Vagina (tissue), 2 donors: ENCODE results near the gene PIK3R5.

Experiments
- CTCF ChIP-seq, 3 experiments: fragments of 450-650 bp in 2 of 3; fragments of 200-600 bp in 1 of 3; sonication (generic) in 1 of 3; IDR thresholded peaks; one replicate each; pipeline ENCODE4 v1.5.1; 2017 to 2019; ENCODE audit warnings: antibody characterized with exemption in 3 of 3, mild to moderate bottlenecking in 2 of 3, moderate library complexity in 2 of 3
- POLR2A ChIP-seq, 2 donors: fragments of 450-650 bp; IDR thresholded peaks; one replicate each; pipeline ENCODE4 v1.6.1; 2017; ENCODE audit warnings: antibody characterized with exemption in 2 of 2, mild to moderate bottlenecking in 2 of 2, moderate library complexity in 2 of 2
- POLR2AphosphoS5 ChIP-seq, 2 donors: sonication (generic); formaldehyde crosslinking; IDR thresholded peaks; one replicate each; pipeline ENCODE4 v1.9.0; 2017; ENCODE audit warnings: antibody characterized with exemption in 2 of 2, mild to moderate bottlenecking in 2 of 2, low read depth in 1 of 2; ENCODE audit not compliant: insufficient read depth in 1 of 2

DNA sequence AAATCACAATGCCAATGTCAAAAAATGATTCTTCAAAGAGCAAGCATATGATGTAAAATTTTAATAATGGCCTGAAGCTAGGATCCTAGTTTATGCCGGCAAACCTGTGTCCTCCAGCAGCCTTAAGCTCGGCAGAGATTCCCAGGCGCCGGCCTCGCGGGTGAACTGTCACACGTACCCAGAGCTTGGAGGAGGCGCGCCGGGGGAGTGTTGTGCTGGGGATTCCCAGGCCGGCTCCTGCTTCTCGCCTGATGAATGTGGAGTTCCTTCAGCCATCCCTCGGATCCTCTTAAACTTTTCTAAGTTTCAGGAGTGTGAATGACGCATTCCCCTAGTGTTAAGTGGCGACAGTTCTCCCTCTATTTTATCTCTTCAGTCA, 36.7 kb upstream of the PIK3R5 start:
- TF ChIP-seq CTCF (IDR thresholded peaks at IDR 0.05) (no peak), POLR2A (IDR thresholded peaks at IDR 0.05) (no peak), POLR2AphosphoS5 (IDR thresholded peaks at IDR 0.05; ENCODE audit: insufficient read depth in 1 of 2, low read depth in 1 of 2) (no peak)
